Esophagus (tissue), 2 donors: ENCODE measurements around the gene HAUS5. TPM values are rescaled to one million over a fixed set of nuclear protein-coding genes. Genes with fewer than 3 reads are reported as not detected.

ENCODE experiments used
- H3K27ac ChIP-seq, 2 donors: one replicate each; pipeline ENCODE4 v1.5.1; 2013; ENCODE audit warnings: low read depth in 2 of 2, mild to moderate bottlenecking in 2 of 2, inconsistent platforms in 1 of 2, low read length in 1 of 2, moderate library complexity in 1 of 2
- H3K27me3 ChIP-seq, 2 donors: one replicate each; pipeline ENCODE4 v1.6.1; 2013; ENCODE audit warnings: low read length in 2 of 2, control low read depth in 1 of 2, mild to moderate bottlenecking in 1 of 2; ENCODE audit not compliant: insufficient read depth in 2 of 2, control insufficient read depth in 1 of 2
- H3K36me3 ChIP-seq, 2 donors: one replicate each; pipeline ENCODE4 v1.6.1; 2013; ENCODE audit warnings: low read length in 1 of 2; ENCODE audit not compliant: control insufficient read depth in 2 of 2, insufficient read depth in 2 of 2
- H3K4me1 ChIP-seq, 2 donors: one replicate each; pipeline ENCODE4 v1.6.1; 2013; ENCODE audit warnings: low read length in 1 of 2; ENCODE audit not compliant: control insufficient read depth in 2 of 2, insufficient read depth in 2 of 2
- H3K4me3 ChIP-seq, 2 donors: one replicate each; pipeline ENCODE4 v1.5.1; 2013; ENCODE audit warnings: low read length in 2 of 2, mild to moderate bottlenecking in 2 of 2, low read depth in 1 of 2, moderate library complexity in 1 of 2
- H3K9me3 ChIP-seq, 2 donors: one replicate each; pipeline ENCODE4 v1.6.1; 2013; ENCODE audit warnings: mild to moderate bottlenecking in 2 of 2, low read depth in 1 of 2, low read length in 1 of 2, moderate library complexity in 1 of 2; ENCODE audit not compliant: control insufficient read depth in 2 of 2, insufficient read depth in 1 of 2
- WGBS, 2 donors: extraction: QIAGEN DNeasy Blood & Tissue Kit; methylation state at CpG; one replicate each; pipeline ENCODE4 v1.1.7; 2013; 5-methylcytosine and 5-hydroxymethylcytosine counted together
- polyA plus RNA-seq, 2 donors: library from polyadenylated mRNA; stranded (reverse); fragments of 200-250 nt; gene quantifications; one replicate each; pipeline ENCODE4 v1.2.3, GENCODE V29; 2013
- donor health status: healthy with polysubstance abuse.
- donor health status: Bipolar disorder and iron deficiency.

HAUS5 gene
- polyA plus RNA-seq, 2 donors = 10.1 to 24.1 TPM

- no peak overlapping the region for H3K27ac ChIP-seq
- no peaks in the 10 kb centered on the region for H3K4me1 ChIP-seq
- H3K4me3 ChIP-seq = no peak overlapping the region
- H3K36me3 ChIP-seq = peaks cover 11 to 21% of the 10 kb centered on the region in 2 donors
- no peaks in the 10 kb centered on the region for H3K9me3 ChIP-seq
- 96 to 97% methylated on average over 6 of the region's 6 CpGs for WGBS, 2 donors
- H3K27me3 ChIP-seq = no peaks in the 10 kb centered on the region
These were observed 49.4 kb downstream of the HAUS5 start for GRCh38 chr19:35661995-35662340.

- no peak overlapping the region for H3K4me3 ChIP-seq
- no peaks in the 10 kb centered on the region for H3K27me3 ChIP-seq
- H3K4me1 ChIP-seq = no peaks in the 10 kb centered on the region
- H3K36me3 ChIP-seq = peaks cover 4 to 10% of the 10 kb centered on the region in 2 donors
- no peak overlapping the region for H3K27ac ChIP-seq
- 79 to 81% methylated on average over 3 of the region's 3 CpGs for WGBS, 2 donors
- H3K9me3 ChIP-seq = no peaks in the 10 kb centered on the region
These were observed 51.4 kb downstream of the HAUS5 start for GRCh38 chr19:35663981-35664380.

GRCh38 chr19:35665157-35665556 is 52.6 kb downstream of the HAUS5 start:
- Histone ChIP-seq H3K27ac (no peak overlapping the region), H3K4me3 (no peak overlapping the region), H3K4me1 (no peaks in the 10 kb centered on the region), H3K36me3 (peaks cover 4 to 10% of the 10 kb centered on the region in 2 donors), H3K27me3 (no peaks in the 10 kb centered on the region), H3K9me3 (no peaks in the 10 kb centered on the region)
- WGBS, 2 donors = 94 to 96% methylated on average over 24 of the region's 24 CpGs

GRCh38 chr19:35665604-35666003 is 53.1 kb downstream of the HAUS5 start:
- H3K27me3 ChIP-seq = no peaks in the 10 kb centered on the region
- whole genome bisulfite sequencing, 2 donors = 71 to 83% methylated on average over 7 of the region's 7 CpGs
- no peaks in the 10 kb centered on the region for H3K4me1 ChIP-seq
- H3K36me3 ChIP-seq = peaks cover 4 to 10% of the 10 kb centered on the region in 2 donors
- no peak overlapping the region for H3K4me3 ChIP-seq
- no peaks in the 10 kb centered on the region for H3K9me3 ChIP-seq
- no peak overlapping the region for H3K27ac ChIP-seq

- Histone ChIP-seq H3K27me3 (no peaks in the 10 kb centered on the region), H3K4me3 (no peak within 1 kb of the TSS), H3K36me3 (peaks cover under 1 to 9% of the 10 kb centered on the region in 2 donors), H3K4me1 (no peaks in the 10 kb centered on the region), H3K27ac (no peak within 1 kb of the TSS), H3K9me3 (no peaks in the 10 kb centered on the region)
- 58 to 65% methylated on average over 16 of the region's 16 CpGs for WGBS, 2 donors
These were observed 53.8 kb downstream of the HAUS5 start, which contains the start of gene UPK1A for GRCh38 chr19:35666251-35666913. UPK1A (plus strand) TSS chr19:35666517; CDS start chr19:35666813, 296 bp downstream.

GRCh38 chr19:35669566-35669965 is 57.0 kb downstream of the HAUS5 start:
- no peaks in the 10 kb centered on the region for H3K9me3 ChIP-seq
- 65 to 73% methylated on average over 6 of the region's 6 CpGs for WGBS, 2 donors
- H3K4me3 ChIP-seq = no peak overlapping the region
- peaks cover 0 to 5% of the 10 kb centered on the region in 2 donors for H3K36me3 ChIP-seq
- no peak overlapping the region for H3K27ac ChIP-seq
- peaks cover 3 to 4% of the 10 kb centered on the region in 2 donors for H3K4me1 ChIP-seq
- H3K27me3 ChIP-seq = no peaks in the 10 kb centered on the region

- Histone ChIP-seq H3K36me3 (peaks cover 0 to 5% of the 10 kb centered on the region in 2 donors), H3K4me3 (no peak overlapping the region), H3K9me3 (no peaks in the 10 kb centered on the region), H3K27me3 (no peaks in the 10 kb centered on the region), H3K4me1 (peaks cover 3 to 4% of the 10 kb centered on the region in 2 donors), H3K27ac (no peak overlapping the region)
- WGBS, 2 donors = 50 to 65% methylated on average over 4 of the region's 4 CpGs
These were observed 57.4 kb downstream of the HAUS5 start for GRCh38 chr19:35669974-35670373.

- Histone ChIP-seq H3K36me3 (no peaks in the 10 kb centered on the region), H3K4me1 (peaks cover 3 to 4% of the 10 kb centered on the region in 2 donors), H3K4me3 (no peak overlapping the region), H3K27ac (no peak overlapping the region), H3K9me3 (no peaks in the 10 kb centered on the region), H3K27me3 (no peaks in the 10 kb centered on the region)
- WGBS, 2 donors = 70 to 83% methylated on average over 1 of the region's 1 CpG
These were observed 58.2 kb downstream of the HAUS5 start for GRCh38 chr19:35670686-35671085.

GRCh38 chr19:35671818-35672217 is 59.3 kb downstream of the HAUS5 start:
- no peaks in the 10 kb centered on the region for H3K9me3 ChIP-seq
- no peaks in the 10 kb centered on the region for H3K36me3 ChIP-seq
- peaks cover 3 to 4% of the 10 kb centered on the region in 2 donors for H3K4me1 ChIP-seq
- no peaks in the 10 kb centered on the region for H3K27me3 ChIP-seq
- WGBS, 2 donors = 27 to 39% methylated on average over 3 of the region's 3 CpGs
- no peak overlapping the region for H3K4me3 ChIP-seq
- H3K27ac ChIP-seq = no peak overlapping the region
